Esophagus squamous epithelium (tissue), 5 donors: ENCODE results near the gene PHLPP1. TPM values are rescaled to one million over a fixed set of nuclear protein-coding genes. Genes with fewer than 3 reads are reported as not detected.
"Not testable (repeated sequence)": the region's sequence is repeated elsewhere in the genome, so short reads cannot be mapped to it uniquely, and the experiment has no call there.

ENCODE experiments used
- DNase-seq: peaks from one replicate; lab custom pipeline; 2025; lab: John Stamatoyannopoulos, UW
- H3K27ac ChIP-seq, 4 donors: fragments of 200-600 bp; sonication (generic); one replicate each; pipeline ENCODE4 v1.5.1; 2016 to 2019; ENCODE audit warnings: mild to moderate bottlenecking in 1 of 4
- H3K27me3 ChIP-seq, 4 donors: fragments of 200-600 bp; sonication (generic); 1 replicate in 3 of 4; 2 replicates in 1 of 4; pipeline versions ENCODE4 v1.5.1 to v1.6.0; 2017 to 2021; ENCODE audit warnings: antibody characterized with exemption in 1 of 4
- H3K36me3 ChIP-seq, 3 donors: fragments of 200-600 bp; sonication (generic); one replicate each; pipeline ENCODE4 v1.5.1; 2016 to 2019
- H3K4me1 ChIP-seq, 3 donors: fragments of 200-600 bp; sonication (generic); one replicate each; pipeline ENCODE4 v1.5.1; 2017 to 2019
- H3K4me3 ChIP-seq, 4 donors: fragments of 200-600 bp; sonication (generic); 1 replicate in 3 of 4; 2 replicates in 1 of 4; pipeline ENCODE4 v1.5.1; 2016 to 2019; ENCODE audit warnings: mild to moderate bottlenecking in 2 of 4, moderate library complexity in 1 of 4
- H3K9me3 ChIP-seq, 3 donors: fragments of 200-600 bp; sonication (generic); one replicate each; pipeline ENCODE4 v1.5.1; 2016 to 2019
- POLR2A ChIP-seq, 4 donors: fragments of 450-650 bp; IDR thresholded peaks; one replicate each; pipeline ENCODE4 v1.6.1; 2017; ENCODE audit warnings: antibody characterized with exemption in 4 of 4, mild to moderate bottlenecking in 4 of 4, moderate library complexity in 3 of 4
- WGBS, 2 donors: methylation state at CpG; one replicate each; pipeline ENCODE4 v1.1.5; 2018; 5-methylcytosine and 5-hydroxymethylcytosine counted together
- intact Hi-C: fragments of 100-400 bp; cut with DNase I; formaldehyde crosslinking; loops from one replicate; pipeline ENCODE4 v1.15.0; 2022
- total RNA-seq, 4 donors: library from RNA; depleted of rRNA; stranded (reverse); fragments of >200 nt; gene quantifications; one replicate each; pipeline ENCODE4 v1.1.0, GENCODE V29; 2016
- TF ChIP-seq, protein P1 (sequence below), 6 experiments: fragments of 450-650 bp in 4 of 6; fragments of 200-600 bp in 2 of 6; sonication (generic) in 2 of 6; IDR thresholded peaks; one replicate each; pipeline ENCODE4 v1.5.1; 2016 to 2019; ENCODE audit warnings: antibody characterized with exemption in 6 of 6, mild to moderate bottlenecking in 4 of 6, moderate library complexity in 4 of 6
- donor health status: DM: yes; HTN: yes; CAD: no.

PHLPP1 gene
- total RNA-seq, 4 donors from 2014 or later, result 10.1 to 16.6 (median 14.9) TPM

DNA sequence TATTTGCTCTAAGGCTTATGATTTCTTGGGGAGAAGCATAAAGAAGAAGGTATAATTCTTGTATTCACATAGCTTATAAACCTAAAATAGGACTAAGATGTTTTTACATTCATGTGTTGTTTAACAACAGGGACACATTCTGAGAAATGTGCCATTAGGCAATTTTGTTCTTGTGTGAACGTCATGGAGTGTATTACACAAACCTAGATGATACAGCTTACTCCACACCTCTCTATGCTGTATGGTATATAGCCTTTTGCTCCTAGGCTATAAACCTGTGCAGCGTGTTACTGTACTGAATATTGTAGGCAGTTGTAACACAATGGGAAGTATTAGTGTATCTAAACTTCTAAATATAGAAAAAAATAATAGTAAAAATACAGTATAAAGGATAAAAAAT lies 92.1 kb downstream of the PHLPP1 start:
- Histone ChIP-seq H3K9me3 (no peaks in the 10 kb centered on the region), H3K36me3 (no peaks in the 10 kb centered on the region), H3K27me3 (no peaks in the 10 kb centered on the region), H3K27ac (no peak overlapping the region), H3K4me1 (peaks cover 0 to 4% (median 0%) of the 10 kb centered on the region in 3 donors), H3K4me3 (no peak overlapping the region)
- WGBS, 2 donors, result 88 to 89% methylated on average over 2 of the region's 2 CpGs
- no peak for DNase-seq
- intact Hi-C loops, result no loop called here
- no peak for TF ChIP-seq POLR2A (IDR thresholded peaks at IDR 0.05)
- TF ChIP-seq, protein P1, sequence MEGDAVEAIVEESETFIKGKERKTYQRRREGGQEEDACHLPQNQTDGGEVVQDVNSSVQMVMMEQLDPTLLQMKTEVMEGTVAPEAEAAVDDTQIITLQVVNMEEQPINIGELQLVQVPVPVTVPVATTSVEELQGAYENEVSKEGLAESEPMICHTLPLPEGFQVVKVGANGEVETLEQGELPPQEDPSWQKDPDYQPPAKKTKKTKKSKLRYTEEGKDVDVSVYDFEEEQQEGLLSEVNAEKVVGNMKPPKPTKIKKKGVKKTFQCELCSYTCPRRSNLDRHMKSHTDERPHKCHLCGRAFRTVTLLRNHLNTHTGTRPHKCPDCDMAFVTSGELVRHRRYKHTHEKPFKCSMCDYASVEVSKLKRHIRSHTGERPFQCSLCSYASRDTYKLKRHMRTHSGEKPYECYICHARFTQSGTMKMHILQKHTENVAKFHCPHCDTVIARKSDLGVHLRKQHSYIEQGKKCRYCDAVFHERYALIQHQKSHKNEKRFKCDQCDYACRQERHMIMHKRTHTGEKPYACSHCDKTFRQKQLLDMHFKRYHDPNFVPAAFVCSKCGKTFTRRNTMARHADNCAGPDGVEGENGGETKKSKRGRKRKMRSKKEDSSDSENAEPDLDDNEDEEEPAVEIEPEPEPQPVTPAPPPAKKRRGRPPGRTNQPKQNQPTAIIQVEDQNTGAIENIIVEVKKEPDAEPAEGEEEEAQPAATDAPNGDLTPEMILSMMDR (IDR thresholded peaks at IDR 0.05), result no peak

DNA sequence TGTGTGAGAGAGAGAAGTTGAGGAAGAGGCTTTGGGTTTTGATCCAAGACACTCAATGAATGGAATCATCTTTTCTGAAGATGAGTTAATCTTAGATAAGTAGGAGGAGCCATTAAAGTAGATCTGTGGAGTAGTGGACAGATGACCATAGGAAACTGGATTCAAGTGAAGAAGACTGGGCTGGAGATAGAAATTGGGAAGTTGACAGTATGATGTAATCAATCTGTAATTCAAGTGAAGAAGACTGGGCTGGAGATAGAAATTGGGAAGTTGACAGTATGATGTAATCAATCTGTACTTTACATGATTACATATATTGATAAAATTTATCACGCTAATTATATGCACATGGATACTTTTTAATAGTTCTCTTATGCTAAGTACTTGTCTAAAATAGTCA lies 92.8 kb downstream of the PHLPP1 start:
- Histone ChIP-seq H3K4me3 (no peak overlapping the region), H3K9me3 (no peaks in the 10 kb centered on the region), H3K27me3 (no peaks in the 10 kb centered on the region), H3K36me3 (no peaks in the 10 kb centered on the region), H3K4me1 (no peaks in the 10 kb centered on the region), H3K27ac (no peak overlapping the region)
- TF ChIP-seq, protein P1 (IDR thresholded peaks at IDR 0.05), result no peak
- TF ChIP-seq POLR2A (IDR thresholded peaks at IDR 0.05), result no peak
- DNase-seq, result no peak
- 78 to 93% methylated on average over 1 of the region's 1 CpG for WGBS, 2 donors
- intact Hi-C loops, result no loop called here

DNA sequence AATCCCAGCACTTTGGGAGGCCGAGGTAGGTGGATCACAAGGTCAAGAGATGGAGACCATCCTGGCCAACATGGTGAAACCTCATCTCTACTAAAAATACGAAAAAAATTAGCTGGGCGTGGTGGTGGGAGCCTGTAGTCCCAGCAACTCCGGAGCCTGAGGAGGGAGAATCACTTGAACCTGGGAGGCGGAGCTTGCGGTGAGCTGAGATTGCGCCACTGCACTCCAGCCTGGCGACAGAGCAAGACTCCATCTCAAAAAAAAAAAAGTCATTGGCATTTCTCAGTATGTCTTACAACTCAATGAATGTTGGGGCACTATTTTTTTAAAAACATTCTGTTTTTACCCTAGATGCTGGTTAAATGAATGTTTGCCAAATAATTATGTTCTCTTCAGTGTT lies 94.1 kb downstream of the PHLPP1 start:
- DNase-seq, H3K27me3 ChIP-seq, intact Hi-C loops, H3K4me3 ChIP-seq, H3K9me3 ChIP-seq, H3K36me3 ChIP-seq, H3K27ac ChIP-seq: not testable (repeated sequence)
- WGBS, 2 donors, result 96 to 97% methylated on average over 8 of the region's 8 CpGs
- H3K4me1 ChIP-seq, result peaks cover 0 to 11% (median 0%) of the 10 kb centered on the region in 3 donors

DNA sequence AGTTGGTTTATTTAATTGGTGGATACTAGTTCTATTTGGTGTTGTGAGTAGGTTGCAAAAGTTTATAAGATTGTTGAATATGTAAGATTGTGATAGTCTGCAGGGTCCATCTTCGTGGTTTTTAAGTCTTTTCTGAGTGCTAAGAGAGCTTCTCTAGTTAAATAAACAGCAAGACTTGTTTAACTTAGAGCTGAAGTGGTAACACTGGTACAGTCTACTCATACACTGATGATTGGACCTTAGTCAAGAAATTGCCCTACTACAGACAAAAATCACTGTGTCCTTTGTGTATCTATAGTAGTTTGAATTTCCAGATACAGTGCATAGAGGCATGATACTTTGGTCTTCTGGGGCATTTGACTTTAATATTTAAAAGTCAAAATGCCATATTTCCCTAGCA lies 94.6 kb downstream of the PHLPP1 start:
- H3K27me3 ChIP-seq, result no peaks in the 10 kb centered on the region
- H3K36me3 ChIP-seq, result no peaks in the 10 kb centered on the region
- no peak overlapping the region for H3K27ac ChIP-seq
- no peaks in the 10 kb centered on the region for H3K9me3 ChIP-seq
- WGBS, 2 donors, result 81 to 88% methylated on average over 1 of the region's 1 CpG
- TF ChIP-seq POLR2A (IDR thresholded peaks at IDR 0.05), result no peak
- TF ChIP-seq, protein P1 (IDR thresholded peaks at IDR 0.05), result no peak
- no peak for DNase-seq
- H3K4me1 ChIP-seq, result peaks cover 0 to 16% (median 0%) of the 10 kb centered on the region in 3 donors
- H3K4me3 ChIP-seq, result no peak overlapping the region
- intact Hi-C loops, result no loop called here

DNA sequence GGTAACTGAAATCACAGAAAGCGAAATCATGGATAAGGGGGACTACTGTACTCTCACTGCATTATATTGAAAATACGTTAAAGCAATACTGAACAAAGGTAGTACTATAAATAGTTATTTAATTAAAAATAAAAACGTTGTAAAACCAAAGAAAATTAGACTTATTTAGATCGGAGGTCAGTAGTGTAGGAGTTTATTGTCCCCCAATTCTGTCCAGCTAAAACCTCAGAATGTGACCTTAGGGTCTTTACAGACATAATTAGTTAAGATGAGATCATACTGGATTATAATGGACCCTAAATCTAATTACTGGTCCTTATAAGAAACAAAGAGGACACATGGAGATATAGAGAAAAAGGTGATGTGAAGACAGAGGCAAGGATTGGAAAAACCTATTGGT lies 95.3 kb downstream of the PHLPP1 start:
- H3K9me3 ChIP-seq, result no peaks in the 10 kb centered on the region
- H3K4me3 ChIP-seq, result no peak overlapping the region
- TF ChIP-seq POLR2A (IDR thresholded peaks at IDR 0.05), result no peak
- TF ChIP-seq, protein P1 (IDR thresholded peaks at IDR 0.05), result no peak
- 86 to 93% methylated on average over 4 of the region's 4 CpGs for WGBS, 2 donors
- DNase-seq, result no peak
- peaks cover 0 to 22% (median 0%) of the 10 kb centered on the region in 3 donors for H3K4me1 ChIP-seq
- intact Hi-C loops, result no loop called here
- H3K27me3 ChIP-seq, result no peaks in the 10 kb centered on the region
- H3K36me3 ChIP-seq, result no peaks in the 10 kb centered on the region
- no peak overlapping the region for H3K27ac ChIP-seq

DNA sequence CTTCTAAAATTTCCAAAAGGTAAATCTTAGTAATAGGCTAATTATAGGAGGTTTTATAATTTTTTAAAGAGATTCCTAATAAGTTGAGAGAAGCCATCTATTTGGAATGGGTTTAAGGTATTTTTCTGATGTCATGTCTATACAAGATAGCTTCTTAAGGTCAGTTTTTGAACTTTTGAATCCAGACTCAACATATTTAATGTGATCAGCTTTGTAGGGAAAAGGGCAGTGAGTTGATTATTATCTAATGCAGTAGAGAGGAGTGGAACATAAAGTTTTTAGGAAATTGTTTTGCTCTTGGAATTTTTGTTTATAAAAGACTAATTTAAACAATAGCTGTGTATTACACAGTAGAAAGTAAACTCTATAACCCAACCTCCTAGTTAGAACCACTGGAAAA lies 96.3 kb downstream of the PHLPP1 start:
- intact Hi-C loops, result no loop called here
- Histone ChIP-seq H3K36me3 (no peaks in the 10 kb centered on the region), H3K27ac (no peak overlapping the region), H3K27me3 (no peaks in the 10 kb centered on the region), H3K4me3 (no peak overlapping the region), H3K4me1 (peaks cover 0 to 30% (median 0%) of the 10 kb centered on the region in 3 donors), H3K9me3 (no peaks in the 10 kb centered on the region)
- no peak for DNase-seq
- TF ChIP-seq, protein P1 (IDR thresholded peaks at IDR 0.05), result no peak
- no peak for TF ChIP-seq POLR2A (IDR thresholded peaks at IDR 0.05)
